ENCODE results near the gene SRRM4. TPM values are rescaled to one million over a fixed set of nuclear protein-coding genes. Genes with fewer than 3 reads are reported as not detected.

Gene SRRM4
- total and polyA plus RNA-seq, 9 donors, result 0.02 TPM; not detected in 6

DNA sequence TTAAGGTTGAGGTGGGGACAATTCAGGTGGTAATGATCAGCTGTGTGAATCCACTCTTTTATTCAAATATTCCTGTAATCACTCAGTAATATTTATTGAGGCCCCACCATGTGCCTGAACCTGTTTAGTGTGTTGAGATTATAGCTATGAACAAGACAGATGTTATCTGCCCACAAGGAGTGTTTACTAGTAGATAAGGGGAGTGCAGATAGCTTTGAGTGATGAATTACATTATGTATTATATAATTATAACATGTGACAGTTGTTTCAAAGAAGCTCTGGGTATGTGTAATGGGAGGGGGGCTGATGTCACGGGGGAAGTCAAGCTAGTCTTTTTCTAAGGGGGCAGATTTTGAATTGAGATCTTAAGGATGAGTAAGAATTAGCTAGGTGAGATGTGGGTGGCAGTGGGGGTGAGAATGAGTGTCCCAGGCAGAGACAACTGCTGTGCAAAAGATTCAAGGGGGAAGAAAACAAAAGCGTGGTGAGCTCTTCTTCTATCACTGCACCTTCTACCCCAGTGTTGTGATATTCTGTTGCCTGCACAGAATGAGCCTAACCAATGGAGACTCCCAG, 21.3 kb upstream of the SRRM4 start:
- intact Hi-C loops (cut with DNase I), result no loop called here
- Histone ChIP-seq H3K4me3 (no peak overlapping the region), H3K36me3 (no peaks in the 10 kb centered on the region), H3K27ac (no peak overlapping the region), H3K4me1 (ENCODE audit: insufficient read depth) (no peaks in the 10 kb centered on the region), H3K27me3 (no peaks in the 10 kb centered on the region), H3K9me3 (no peaks in the 10 kb centered on the region)
- WGBS, 3 donors, result 43 to 69% (median 52%) methylated on average over 2 of the region's 2 CpGs
- TF ChIP-seq POLR2A (IDR thresholded peaks at IDR 0.05) (no peak), EP300 (IDR thresholded peaks at IDR 0.05) (no peak)
- TF ChIP-seq, protein P1, sequence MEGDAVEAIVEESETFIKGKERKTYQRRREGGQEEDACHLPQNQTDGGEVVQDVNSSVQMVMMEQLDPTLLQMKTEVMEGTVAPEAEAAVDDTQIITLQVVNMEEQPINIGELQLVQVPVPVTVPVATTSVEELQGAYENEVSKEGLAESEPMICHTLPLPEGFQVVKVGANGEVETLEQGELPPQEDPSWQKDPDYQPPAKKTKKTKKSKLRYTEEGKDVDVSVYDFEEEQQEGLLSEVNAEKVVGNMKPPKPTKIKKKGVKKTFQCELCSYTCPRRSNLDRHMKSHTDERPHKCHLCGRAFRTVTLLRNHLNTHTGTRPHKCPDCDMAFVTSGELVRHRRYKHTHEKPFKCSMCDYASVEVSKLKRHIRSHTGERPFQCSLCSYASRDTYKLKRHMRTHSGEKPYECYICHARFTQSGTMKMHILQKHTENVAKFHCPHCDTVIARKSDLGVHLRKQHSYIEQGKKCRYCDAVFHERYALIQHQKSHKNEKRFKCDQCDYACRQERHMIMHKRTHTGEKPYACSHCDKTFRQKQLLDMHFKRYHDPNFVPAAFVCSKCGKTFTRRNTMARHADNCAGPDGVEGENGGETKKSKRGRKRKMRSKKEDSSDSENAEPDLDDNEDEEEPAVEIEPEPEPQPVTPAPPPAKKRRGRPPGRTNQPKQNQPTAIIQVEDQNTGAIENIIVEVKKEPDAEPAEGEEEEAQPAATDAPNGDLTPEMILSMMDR (IDR thresholded peaks at IDR 0.05), result no peak
- no peak for DNase-seq

GRCh38 chr12:118960865-118961264, 20.5 kb upstream of the SRRM4 start:
- TF ChIP-seq POLR2A (IDR thresholded peaks at IDR 0.05) (no peak), EP300 (IDR thresholded peaks at IDR 0.05) (no peak)
- TF ChIP-seq, protein P1 (IDR thresholded peaks at IDR 0.05), result no peak
- WGBS, 3 donors, result 73 to 81% (median 73%) methylated on average over 6 of the region's 6 CpGs
- Histone ChIP-seq H3K36me3 (no peaks in the 10 kb centered on the region), H3K9me3 (no peaks in the 10 kb centered on the region), H3K27ac (no peak overlapping the region), H3K4me1 (ENCODE audit: insufficient read depth) (no peaks in the 10 kb centered on the region), H3K27me3 (no peaks in the 10 kb centered on the region), H3K4me3 (no peak overlapping the region)
- no peak for DNase-seq
- intact Hi-C loops (cut with DNase I), result no loop called here

- Histone ChIP-seq H3K9me3 (no peaks in the 10 kb centered on the region), H3K4me3 (no peak overlapping the region), H3K27me3 (no peaks in the 10 kb centered on the region), H3K4me1 (ENCODE audit: insufficient read depth) (no peaks in the 10 kb centered on the region), H3K36me3 (no peaks in the 10 kb centered on the region), H3K27ac (no peak overlapping the region)
- DNase-seq, result no peak
- intact Hi-C loops (cut with DNase I), result no loop called here
- 77 to 84% (median 79%) methylated on average over 5 of the region's 5 CpGs for WGBS, 3 donors
- TF ChIP-seq POLR2A (IDR thresholded peaks at IDR 0.05), result no peak
- no peak for TF ChIP-seq EP300 (IDR thresholded peaks at IDR 0.05)
Measured at GRCh38 chr12:118964988-118965387, 16.4 kb upstream of the SRRM4 start.

DNA sequence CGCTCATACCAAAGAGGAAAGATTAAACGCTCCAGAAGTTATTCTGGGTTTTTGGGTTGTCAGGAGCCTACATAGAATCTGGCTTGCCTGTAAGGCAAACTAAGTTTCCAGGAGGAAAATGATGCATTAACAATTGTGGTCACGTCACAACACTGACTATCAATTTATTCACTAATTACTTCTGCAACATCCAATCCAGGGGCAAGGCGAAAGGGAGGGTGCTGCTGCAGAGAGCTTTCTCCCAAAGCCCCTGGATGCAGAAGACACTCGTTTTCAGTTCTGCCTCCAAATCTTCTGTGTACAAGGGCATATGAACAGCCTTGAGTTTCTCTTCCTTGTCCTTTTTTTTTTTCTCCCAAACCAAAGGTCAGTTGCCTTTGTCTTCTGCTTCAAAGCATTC, 10.5 kb upstream of the SRRM4 start:
- no peak for TF ChIP-seq EP300 (IDR thresholded peaks at IDR 0.05)
- TF ChIP-seq, protein P1 (IDR thresholded peaks at IDR 0.05), result no peak
- TF ChIP-seq POLR2A (IDR thresholded peaks at IDR 0.05), result no peak
- no peaks in the 10 kb centered on the region for H3K27me3 ChIP-seq
- intact Hi-C loops (cut with DNase I), result no loop called here
- H3K36me3 ChIP-seq, result no peaks in the 10 kb centered on the region
- no peaks in the 10 kb centered on the region for H3K4me1 ChIP-seq (ENCODE audit: insufficient read depth)
- H3K9me3 ChIP-seq, result no peaks in the 10 kb centered on the region
- 54 to 70% (median 62%) methylated on average over 5 of the region's 5 CpGs for WGBS, 3 donors
- no peak overlapping the region for H3K4me3 ChIP-seq
- no peak overlapping the region for H3K27ac ChIP-seq
- no peak for DNase-seq

- 78 to 86% (median 81%) methylated on average over 2 of the region's 2 CpGs for WGBS, 3 donors
- Histone ChIP-seq H3K4me1 (ENCODE audit: insufficient read depth) (no peaks in the 10 kb centered on the region), H3K27me3 (no peaks in the 10 kb centered on the region), H3K4me3 (no peak overlapping the region), H3K27ac (no peak overlapping the region), H3K36me3 (no peaks in the 10 kb centered on the region), H3K9me3 (no peaks in the 10 kb centered on the region)
- intact Hi-C loops (cut with DNase I), result no loop called here
- TF ChIP-seq, protein P1 (IDR thresholded peaks at IDR 0.05), result no peak
- TF ChIP-seq EP300 (IDR thresholded peaks at IDR 0.05) (no peak), POLR2A (IDR thresholded peaks at IDR 0.05) (no peak)
- DNase-seq, result no peak
Measured at GRCh38 chr12:118972982-118973381, 8.4 kb upstream of the SRRM4 start.
